Stimulated activated CD8-positive, alpha-beta memory T cell treated with anti-CD3 and anti-CD28 coated beads, Interleukin-2, amount 100 ng/mL, for 1 hour (primary cell): Measurements from ENCODE around the gene ISCA1.

Experiments
- DNase-seq, 2 donors: peaks; one replicate each; pipeline ENCODE4 v3.0.0-alpha.2; 2020; ENCODE audit warnings: low read depth in 2 of 2

Gene ISCA1

DNA sequence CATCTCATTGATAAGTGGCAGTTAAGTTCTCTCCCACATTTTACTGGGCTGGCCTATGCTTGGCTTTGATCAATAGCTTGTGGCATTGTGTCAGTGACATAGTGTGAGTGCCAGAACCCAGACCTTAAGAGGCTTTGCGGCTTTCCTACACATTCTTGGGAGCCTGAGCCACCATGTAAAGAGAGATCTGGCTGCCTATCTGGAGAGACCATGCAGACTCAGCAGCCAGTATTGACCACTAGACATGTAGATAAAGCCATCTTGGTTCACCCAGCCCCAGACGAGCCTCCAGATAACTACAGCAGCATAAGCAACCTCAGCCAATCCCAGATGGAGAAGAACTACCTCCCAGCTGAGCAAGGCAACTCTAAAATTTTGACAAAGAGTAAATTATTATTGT is 51.5 kb downstream of the ISCA1 start:
- no peak for DNase-seq

DNA sequence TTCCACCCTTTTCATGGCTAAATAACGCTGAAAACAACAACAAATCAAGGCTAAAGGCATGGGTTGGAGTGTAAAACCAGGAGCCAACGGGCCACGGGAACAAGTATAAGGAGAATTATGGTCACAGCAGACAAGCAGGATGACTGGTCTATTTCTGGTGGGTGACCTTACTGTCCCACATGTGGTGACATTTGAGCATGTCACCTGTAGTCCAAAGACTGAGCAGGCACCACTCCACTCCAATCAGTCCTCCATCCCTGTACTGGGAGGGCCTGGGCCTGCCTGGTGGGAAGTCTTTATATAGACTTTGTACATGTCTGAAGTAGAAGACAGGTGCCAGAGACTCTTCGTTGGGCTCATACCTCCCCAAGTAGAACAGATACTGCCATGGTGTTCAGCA is 59.7 kb downstream of the ISCA1 start:
- DNase-seq, result no peak

DNA sequence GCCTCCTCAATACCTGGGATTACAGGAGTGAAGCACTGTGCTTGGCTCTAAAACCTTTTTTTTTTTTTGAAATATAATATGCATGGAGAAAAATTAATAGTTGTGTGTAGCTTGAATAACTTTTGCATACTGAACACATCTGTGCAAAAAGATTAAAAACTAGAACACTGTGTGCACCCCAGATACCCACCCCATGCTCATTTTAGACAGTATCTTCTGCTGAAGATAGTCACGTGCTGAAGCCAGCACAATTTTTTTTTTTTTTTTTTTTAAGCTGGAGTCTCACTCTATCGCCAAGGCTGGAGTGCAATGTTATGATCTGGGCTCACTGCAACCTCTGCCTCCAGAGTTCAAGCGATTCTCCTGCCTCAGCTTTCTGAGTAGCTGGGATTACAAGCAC is 62.7 kb downstream of the ISCA1 start:
- DNase-seq, result no peak

DNA sequence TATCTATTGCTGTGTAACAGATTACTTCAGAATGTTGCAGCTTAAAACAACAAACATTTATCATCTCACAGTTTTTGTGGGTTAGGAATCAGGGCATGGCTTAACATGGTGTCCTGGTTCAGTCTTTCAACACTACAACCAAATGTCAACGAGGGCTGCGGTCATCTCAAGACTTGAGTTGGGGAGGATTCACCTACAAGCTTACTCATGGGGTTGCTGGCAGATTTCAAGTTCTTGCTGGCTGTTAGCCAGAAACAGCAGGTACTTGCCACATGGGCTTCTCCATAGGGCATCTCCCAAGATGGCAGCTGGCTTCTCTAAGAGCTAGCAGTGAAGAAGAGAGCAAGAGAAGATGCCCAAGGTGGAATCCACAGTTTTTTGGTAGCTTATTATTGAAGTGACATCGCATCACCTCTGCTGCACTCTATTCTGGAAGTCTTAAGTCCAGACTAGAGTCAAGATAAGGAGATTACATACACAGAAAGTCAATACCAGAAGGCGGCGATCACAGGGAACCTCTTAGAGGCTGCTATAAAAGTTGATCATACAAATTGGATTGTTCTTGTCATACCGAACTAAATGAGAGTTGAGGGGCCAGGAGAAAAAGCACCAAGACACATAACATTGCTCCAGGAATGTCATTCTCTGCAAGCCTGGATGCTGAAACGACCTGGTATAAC is 65.1 kb downstream of the ISCA1 start:
- no peak for DNase-seq
